Coronary artery (tissue), 2 donors: Measurements from ENCODE around the gene P2RY11.

ENCODE experiments used
- DNase-seq: peaks from one replicate; pipeline ENCODE4 v3.0.0-alpha.2; 2017; ENCODE audit warnings: low spot score
- H3K27ac ChIP-seq, 2 donors: fragments of 200-600 bp; sonication (generic); one replicate each; pipeline ENCODE4 v1.5.1; 2016 to 2019
- H3K4me3 ChIP-seq: fragments of 200-600 bp; sonication (generic); 2 replicates; pipeline ENCODE4 v1.5.1; 2016; ENCODE audit warnings: mild to moderate bottlenecking, moderate library complexity
- TF ChIP-seq, protein P1 (sequence below): fragments of 200-600 bp; sonication (generic); IDR thresholded peaks from one replicate; pipeline ENCODE4 v1.5.1; 2019; ENCODE audit warnings: antibody characterized with exemption

P2RY11 gene

DNA sequence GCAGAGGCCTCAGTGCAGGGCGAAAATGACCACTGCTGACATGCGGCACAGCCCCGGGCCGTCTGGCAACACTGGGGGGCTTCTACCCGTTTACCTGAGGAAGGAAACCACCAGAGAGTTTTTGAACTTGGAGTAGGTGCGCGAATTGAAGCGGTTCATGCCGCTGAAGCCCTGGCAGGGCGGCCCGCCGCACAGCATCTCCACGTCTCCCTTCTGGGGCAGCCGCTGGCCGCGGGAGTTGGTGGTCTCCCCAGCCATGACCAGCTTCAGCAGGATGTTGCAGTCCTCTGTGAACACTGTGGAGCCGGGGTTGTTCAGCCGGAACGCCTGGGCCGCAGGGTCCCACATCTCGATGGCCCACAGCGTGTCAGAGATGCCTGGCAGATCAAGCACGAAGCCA lies 28.5 kb downstream of the P2RY11 start:
- TF ChIP-seq, protein P1, sequence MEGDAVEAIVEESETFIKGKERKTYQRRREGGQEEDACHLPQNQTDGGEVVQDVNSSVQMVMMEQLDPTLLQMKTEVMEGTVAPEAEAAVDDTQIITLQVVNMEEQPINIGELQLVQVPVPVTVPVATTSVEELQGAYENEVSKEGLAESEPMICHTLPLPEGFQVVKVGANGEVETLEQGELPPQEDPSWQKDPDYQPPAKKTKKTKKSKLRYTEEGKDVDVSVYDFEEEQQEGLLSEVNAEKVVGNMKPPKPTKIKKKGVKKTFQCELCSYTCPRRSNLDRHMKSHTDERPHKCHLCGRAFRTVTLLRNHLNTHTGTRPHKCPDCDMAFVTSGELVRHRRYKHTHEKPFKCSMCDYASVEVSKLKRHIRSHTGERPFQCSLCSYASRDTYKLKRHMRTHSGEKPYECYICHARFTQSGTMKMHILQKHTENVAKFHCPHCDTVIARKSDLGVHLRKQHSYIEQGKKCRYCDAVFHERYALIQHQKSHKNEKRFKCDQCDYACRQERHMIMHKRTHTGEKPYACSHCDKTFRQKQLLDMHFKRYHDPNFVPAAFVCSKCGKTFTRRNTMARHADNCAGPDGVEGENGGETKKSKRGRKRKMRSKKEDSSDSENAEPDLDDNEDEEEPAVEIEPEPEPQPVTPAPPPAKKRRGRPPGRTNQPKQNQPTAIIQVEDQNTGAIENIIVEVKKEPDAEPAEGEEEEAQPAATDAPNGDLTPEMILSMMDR: no peak
- DNase-seq: no peak
- Histone ChIP-seq H3K27ac (no peak overlapping the region), H3K4me3 (no peak overlapping the region)

DNA sequence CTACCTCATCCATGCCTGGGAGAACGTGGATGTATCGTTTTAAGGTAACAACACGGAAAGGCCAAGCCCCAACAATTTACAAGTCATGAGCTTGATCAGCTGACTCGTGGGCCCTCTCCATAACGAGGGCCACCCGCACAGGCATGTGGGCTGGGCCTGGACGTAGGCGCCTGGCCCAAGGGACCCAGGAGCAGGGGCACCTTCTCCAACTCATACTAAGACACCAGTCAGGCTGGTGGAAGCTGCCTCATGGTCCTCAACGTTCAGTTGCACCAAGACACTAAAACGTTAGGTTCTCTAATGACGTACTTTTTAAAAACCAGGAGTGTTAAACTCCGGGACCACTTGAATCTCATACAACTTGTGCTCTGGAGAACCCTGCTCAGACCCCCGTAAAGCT lies 30.0 kb downstream of the P2RY11 start:
- TF ChIP-seq, protein P1: no peak
- Histone ChIP-seq H3K27ac (no peak overlapping the region), H3K4me3 (no peak overlapping the region)
- DNase-seq: no peak

DNA sequence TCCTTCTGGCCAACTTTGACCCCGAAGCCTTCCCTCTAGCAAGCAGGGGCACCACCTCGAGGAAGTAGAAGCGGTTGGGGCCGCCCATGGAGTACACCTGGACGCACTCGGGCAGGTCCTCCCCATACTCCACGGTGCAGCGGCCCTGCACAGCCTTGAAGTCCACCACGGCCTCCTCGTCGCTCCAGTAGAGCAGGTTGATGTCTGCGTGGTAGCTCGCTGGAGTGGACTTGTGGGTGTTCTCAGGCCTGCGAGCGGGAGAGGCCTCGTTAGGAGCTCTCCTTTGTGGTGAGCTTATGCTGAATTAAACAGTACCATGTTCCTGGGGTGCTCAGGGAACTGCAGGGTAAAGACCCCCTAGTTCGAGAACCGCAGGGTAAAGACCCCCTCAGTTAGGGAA lies 30.5 kb downstream of the P2RY11 start:
- TF ChIP-seq, protein P1: no peak
- no peak overlapping the region for H3K27ac ChIP-seq
- DNase-seq: no peak
- no peak overlapping the region for H3K4me3 ChIP-seq

DNA sequence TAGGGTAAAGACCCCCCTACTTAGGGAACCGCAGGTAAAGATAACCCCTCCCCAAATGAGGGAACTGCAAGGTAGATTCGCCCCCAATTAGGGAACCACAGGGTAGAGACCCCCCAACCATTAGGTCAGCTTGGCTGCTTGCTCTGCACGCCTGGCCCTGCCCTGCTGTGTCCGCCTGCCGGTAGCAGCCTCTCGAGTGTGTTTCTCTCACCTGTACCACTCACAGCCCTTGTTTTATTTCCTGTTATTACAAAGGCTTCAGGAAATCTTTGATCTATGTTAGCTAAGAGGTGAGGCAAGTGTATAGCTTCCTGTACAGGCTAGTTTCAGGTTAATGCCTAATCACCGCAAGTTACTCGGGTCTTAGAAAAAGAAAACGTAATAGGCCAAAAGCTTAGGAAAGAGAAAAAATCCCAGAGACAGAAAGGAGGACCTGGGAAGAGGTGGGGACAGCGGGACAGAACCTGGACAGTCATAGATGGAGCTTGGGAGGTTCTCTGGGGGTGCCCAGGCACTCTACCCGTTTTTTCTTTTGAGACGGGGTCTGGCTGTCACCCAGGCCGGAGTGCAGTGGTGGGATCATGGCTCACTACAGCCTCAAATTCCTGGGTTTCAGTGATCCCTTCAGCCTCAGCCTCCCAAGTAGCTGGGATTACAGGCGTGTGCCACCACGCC lies 31.3 kb downstream of the P2RY11 start:
- DNase-seq: no peak
- Histone ChIP-seq H3K27ac (no peak overlapping the region), H3K4me3 (no peak overlapping the region)
- TF ChIP-seq, protein P1: no peak

DNA sequence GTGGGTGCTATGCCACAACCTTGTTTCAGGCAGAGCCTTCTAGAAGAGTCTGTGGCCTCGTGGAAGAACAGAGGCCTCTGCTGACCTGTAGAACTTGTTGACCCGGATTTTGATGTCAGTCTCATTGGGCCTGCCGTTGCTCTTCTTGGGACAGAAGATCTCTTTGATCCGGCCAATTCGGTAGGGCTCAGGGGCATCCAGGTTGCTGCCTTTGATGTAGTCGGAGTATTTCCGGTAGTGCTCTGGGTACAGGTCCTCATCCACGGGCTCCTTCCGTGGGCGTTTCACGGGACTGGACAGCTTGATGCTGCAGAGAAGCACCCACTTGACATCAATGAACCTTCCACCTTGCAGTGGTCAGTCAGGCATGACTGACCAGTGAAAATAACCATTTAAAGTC lies 32.2 kb downstream of the P2RY11 start:
- Histone ChIP-seq H3K4me3 (no peak overlapping the region), H3K27ac (no peak overlapping the region)
- DNase-seq: no peak
- TF ChIP-seq, protein P1: no peak

DNA sequence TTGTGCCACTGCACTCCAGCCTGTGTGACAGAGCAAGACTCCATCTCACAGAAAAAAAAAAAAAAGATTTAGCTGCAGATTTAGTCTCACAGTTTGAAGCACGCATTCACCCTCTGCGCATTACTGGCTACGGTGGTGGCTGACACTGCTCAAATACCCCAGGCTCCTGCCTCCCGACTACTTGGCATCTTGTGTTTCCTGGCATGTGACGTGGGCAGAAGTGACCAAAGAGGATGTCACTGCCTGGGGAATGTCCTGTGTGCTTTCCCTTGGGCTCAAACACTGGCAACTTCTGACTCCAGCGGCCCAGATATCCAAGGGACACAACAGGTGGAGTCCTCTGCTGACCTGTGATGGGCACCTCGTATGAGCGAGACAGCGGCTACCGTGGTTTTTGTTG lies 32.9 kb downstream of the P2RY11 start:
- no peak for DNase-seq
- TF ChIP-seq, protein P1: no peak
- H3K27ac ChIP-seq: no peak overlapping the region
- H3K4me3 ChIP-seq: no peak overlapping the region

DNA sequence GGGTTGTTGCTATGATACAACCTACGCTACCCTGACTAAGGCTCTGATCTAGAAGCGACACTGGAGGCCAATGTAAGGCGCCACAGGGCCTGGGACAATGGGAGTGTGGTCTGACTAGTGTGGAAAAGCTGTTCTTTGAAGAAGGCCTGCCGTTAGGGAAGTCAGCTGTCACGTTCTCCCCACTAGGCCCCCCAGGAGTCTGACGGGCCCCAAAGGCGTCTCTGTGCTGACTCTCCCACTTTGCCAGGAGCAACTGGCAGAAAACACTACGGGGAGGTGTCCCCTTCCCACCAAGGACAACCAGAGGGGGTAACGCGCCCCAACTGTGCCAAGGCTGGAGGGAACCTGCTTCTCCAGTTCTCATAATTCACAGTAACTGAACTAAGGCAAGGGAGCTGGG lies 33.5 kb downstream of the P2RY11 start:
- no peak for DNase-seq
- H3K27ac ChIP-seq: no peak overlapping the region
- TF ChIP-seq, protein P1: no peak
- no peak overlapping the region for H3K4me3 ChIP-seq
